Measurements from ENCODE around the gene FRYL.
"Not testable (repeated sequence)": the region's sequence is repeated elsewhere in the genome, so short reads cannot be mapped to it uniquely, and the experiment has no call there.

The FRYL gene

DNA sequence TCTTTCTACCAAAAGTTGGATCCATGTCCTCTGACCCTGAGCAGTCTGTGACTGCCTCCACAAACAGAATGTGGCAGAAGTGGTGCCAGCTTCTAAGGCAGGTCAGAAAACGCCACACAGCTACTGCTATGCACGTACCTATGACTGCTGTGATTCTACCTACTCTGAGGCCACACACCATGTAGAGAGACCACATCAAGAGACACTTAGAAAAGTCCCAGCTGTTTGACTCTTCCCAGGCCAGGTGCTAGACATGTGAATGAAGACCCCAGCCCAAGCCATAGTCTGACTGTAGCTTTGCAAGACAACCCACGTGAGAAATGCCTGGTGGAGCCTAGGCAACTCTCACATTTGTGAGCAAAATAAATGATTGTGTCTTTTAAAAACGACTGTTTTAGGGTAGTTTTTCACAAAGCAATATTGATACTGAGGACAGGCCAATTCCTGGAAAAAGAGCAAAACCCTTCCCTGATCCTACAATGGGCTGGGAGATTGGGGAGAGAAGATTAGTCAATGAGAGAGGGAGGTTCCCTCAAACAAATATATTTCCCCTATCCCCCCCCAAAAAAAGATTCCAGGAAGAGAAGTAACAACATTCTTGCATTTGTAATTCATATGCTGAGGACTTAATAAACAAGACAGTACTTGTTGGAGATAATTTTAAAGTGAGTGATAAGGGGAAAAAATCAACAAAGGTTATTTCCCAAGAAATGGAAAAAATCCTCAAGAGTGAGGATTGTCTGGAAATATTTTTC, 33.3 kb downstream of the FRYL start:
- Histone ChIP-seq H3K9ac (ENCODE audit: low read length in 2 of 2) (no peak overlapping the region), H3K36me3 (ENCODE audit: control insufficient read depth in 2 of 2, insufficient read depth in 2 of 2, low read length in 2 of 2) (no peaks in the 10 kb centered on the region), H3K27ac (ENCODE audit: low read length) (no peak overlapping the region), H3K4me1 (ENCODE audit: control insufficient read depth, insufficient read depth, low read length) (no peaks in the 10 kb centered on the region), H3K27me3 (ENCODE audit: control insufficient read depth in 1 of 2, insufficient read depth in 2 of 2, low read length in 2 of 2) (no peaks in the 10 kb centered on the region), H3K4me3 (ENCODE audit: low read length in 2 of 2) (no peak overlapping the region), H3K9me3 (ENCODE audit: control insufficient read depth in 2 of 2, low read length in 2 of 2) (no peaks in the 10 kb centered on the region)

GRCh38 chr4:48745223-48745622, 34.9 kb downstream of the FRYL start:
- not testable (repeated sequence) for H3K27me3 ChIP-seq (ENCODE audit: control insufficient read depth in 1 of 2, insufficient read depth in 2 of 2, low read length in 2 of 2); H3K4me3 ChIP-seq (ENCODE audit: low read length in 2 of 2); H3K36me3 ChIP-seq (ENCODE audit: control insufficient read depth in 2 of 2, insufficient read depth in 2 of 2, low read length in 2 of 2); H3K9me3 ChIP-seq (ENCODE audit: control insufficient read depth in 2 of 2, low read length in 2 of 2); H3K4me1 ChIP-seq (ENCODE audit: control insufficient read depth, insufficient read depth, low read length); H3K9ac ChIP-seq (ENCODE audit: low read length in 2 of 2); H3K27ac ChIP-seq (ENCODE audit: low read length)

DNA sequence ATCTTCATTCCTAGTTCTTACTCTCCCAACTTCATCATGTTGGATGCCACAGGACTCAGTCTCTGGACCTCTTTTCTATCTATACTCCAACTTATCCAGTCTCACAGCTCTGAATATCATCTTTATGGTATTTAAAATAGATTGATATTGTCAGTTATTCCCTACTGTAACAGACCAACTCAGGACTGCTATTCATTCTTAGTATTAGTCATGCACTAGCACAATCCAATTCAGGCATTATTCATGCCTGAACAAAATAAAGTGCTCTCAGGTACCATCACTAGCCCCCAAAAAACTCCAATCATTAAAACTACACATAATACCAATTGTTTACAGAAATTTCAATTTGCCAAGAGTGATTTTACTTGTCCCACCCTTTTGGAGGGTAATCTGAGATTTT, 37.7 kb downstream of the FRYL start:
- Histone ChIP-seq H3K27me3 (ENCODE audit: control insufficient read depth in 1 of 2, insufficient read depth in 2 of 2, low read length in 2 of 2) (no peaks in the 10 kb centered on the region), H3K4me3 (ENCODE audit: low read length in 2 of 2) (no peak overlapping the region), H3K9ac (ENCODE audit: low read length in 2 of 2) (no peak overlapping the region), H3K4me1 (ENCODE audit: control insufficient read depth, insufficient read depth, low read length) (no peaks in the 10 kb centered on the region), H3K36me3 (ENCODE audit: control insufficient read depth in 2 of 2, insufficient read depth in 2 of 2, low read length in 2 of 2) (no peaks in the 10 kb centered on the region), H3K27ac (ENCODE audit: low read length) (no peak overlapping the region), H3K9me3 (ENCODE audit: control insufficient read depth in 2 of 2, low read length in 2 of 2) (peaks cover 0 to 2% of the 10 kb centered on the region in 2 donors)

GRCh38 chr4:48739560-48740019, 40.5 kb downstream of the FRYL start:
- Histone ChIP-seq H3K9me3 (ENCODE audit: control insufficient read depth in 2 of 2, low read length in 2 of 2) (peaks cover 0 to 2% of the 10 kb centered on the region in 2 donors), H3K36me3 (ENCODE audit: control insufficient read depth in 2 of 2, insufficient read depth in 2 of 2, low read length in 2 of 2) (no peaks in the 10 kb centered on the region)

DNA sequence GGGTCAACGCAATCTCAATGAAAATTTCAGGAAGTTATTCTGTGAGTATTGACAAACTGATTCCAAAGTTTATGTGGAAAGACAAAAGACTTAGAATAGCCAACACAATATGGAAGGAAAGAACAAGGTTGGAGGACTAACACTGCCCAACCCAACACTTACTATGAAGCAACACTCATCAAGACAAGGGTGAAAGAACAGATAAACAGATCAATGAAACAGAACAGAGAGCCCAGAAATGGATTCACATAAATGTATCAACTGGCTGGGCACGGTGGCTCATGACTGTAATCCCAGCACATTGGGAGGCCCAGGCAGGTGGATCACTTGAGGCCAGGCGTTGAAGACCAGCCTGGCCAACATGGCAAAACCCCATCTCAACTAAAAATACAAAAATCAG, 41.2 kb downstream of the FRYL start:
- Histone ChIP-seq H3K27me3 (ENCODE audit: control insufficient read depth in 1 of 2, insufficient read depth in 2 of 2, low read length in 2 of 2) (no peaks in the 10 kb centered on the region), H3K27ac (ENCODE audit: low read length) (no peak overlapping the region), H3K4me1 (ENCODE audit: control insufficient read depth, insufficient read depth, low read length) (no peaks in the 10 kb centered on the region), H3K9me3 (ENCODE audit: control insufficient read depth in 2 of 2, low read length in 2 of 2) (peaks cover 0 to 2% of the 10 kb centered on the region in 2 donors), H3K9ac (ENCODE audit: low read length in 2 of 2) (no peak overlapping the region), H3K4me3 (ENCODE audit: low read length in 2 of 2) (no peak overlapping the region), H3K36me3 (ENCODE audit: control insufficient read depth in 2 of 2, insufficient read depth in 2 of 2, low read length in 2 of 2) (no peaks in the 10 kb centered on the region)

More at GRCh38 chr4:48739560-48740019, 40.5 kb downstream of the FRYL start:
- Histone ChIP-seq H3K4me3 (ENCODE audit: low read length in 2 of 2) (no peak overlapping the region), H3K27me3 (ENCODE audit: control insufficient read depth in 1 of 2, insufficient read depth in 2 of 2, low read length in 2 of 2) (no peaks in the 10 kb centered on the region), H3K27ac (ENCODE audit: low read length) (no peak overlapping the region), H3K4me1 (ENCODE audit: control insufficient read depth, insufficient read depth, low read length) (no peaks in the 10 kb centered on the region), H3K9ac (ENCODE audit: low read length in 2 of 2) (no peak overlapping the region)

DNA sequence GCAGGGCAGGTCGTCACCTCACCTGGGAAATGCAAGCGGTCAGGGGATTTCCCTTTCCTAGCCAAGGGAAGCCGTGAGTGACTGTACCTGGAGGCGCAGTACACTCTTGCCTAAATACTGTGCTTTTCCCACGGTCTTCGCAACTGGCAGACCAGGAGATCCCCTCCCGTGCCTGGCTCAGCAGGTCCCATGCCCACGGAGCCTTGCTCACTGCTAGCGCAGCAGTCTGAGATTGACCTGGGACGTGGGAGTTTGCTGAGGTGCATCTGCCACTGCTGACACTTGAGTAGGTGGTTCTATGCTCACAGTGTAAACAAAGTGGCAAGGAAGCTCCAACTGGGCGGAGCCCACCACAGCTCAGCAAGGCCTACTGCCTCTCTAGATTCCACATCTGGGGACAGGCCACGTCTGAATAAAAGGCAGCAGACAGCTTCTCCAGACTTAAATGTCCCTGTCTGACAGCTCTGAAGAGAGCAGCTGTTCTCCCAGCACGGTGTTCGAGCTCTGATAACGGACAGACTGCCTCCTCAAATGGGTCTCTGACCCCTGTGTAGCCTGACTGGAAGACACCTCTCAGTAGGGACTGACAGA, 51.1 kb downstream of the FRYL start:
- H3K9me3 ChIP-seq (ENCODE audit: control insufficient read depth in 2 of 2, low read length in 2 of 2); H3K9ac ChIP-seq (ENCODE audit: low read length in 2 of 2); H3K4me3 ChIP-seq (ENCODE audit: low read length in 2 of 2); H3K27me3 ChIP-seq (ENCODE audit: control insufficient read depth in 1 of 2, insufficient read depth in 2 of 2, low read length in 2 of 2); H3K36me3 ChIP-seq (ENCODE audit: control insufficient read depth in 2 of 2, insufficient read depth in 2 of 2, low read length in 2 of 2); H3K27ac ChIP-seq (ENCODE audit: low read length); H3K4me1 ChIP-seq (ENCODE audit: control insufficient read depth, insufficient read depth, low read length): not testable (repeated sequence)

- no peaks in the 10 kb centered on the region for H3K27me3 ChIP-seq (ENCODE audit: control insufficient read depth in 1 of 2, insufficient read depth in 2 of 2, low read length in 2 of 2)
- H3K4me3 ChIP-seq (ENCODE audit: low read length in 2 of 2): no peak overlapping the region
- no peaks in the 10 kb centered on the region for H3K9me3 ChIP-seq (ENCODE audit: control insufficient read depth in 2 of 2, low read length in 2 of 2)
- H3K9ac ChIP-seq (ENCODE audit: low read length in 2 of 2): no peak overlapping the region
- H3K27ac ChIP-seq (ENCODE audit: low read length): no peak overlapping the region
- no peaks in the 10 kb centered on the region for H3K4me1 ChIP-seq (ENCODE audit: control insufficient read depth, insufficient read depth, low read length)
- no peaks in the 10 kb centered on the region for H3K36me3 ChIP-seq (ENCODE audit: control insufficient read depth in 2 of 2, insufficient read depth in 2 of 2, low read length in 2 of 2)
These were observed 52.2 kb downstream of the FRYL start for GRCh38 chr4:48727666-48728459.

GRCh38 chr4:48725414-48725813, 54.7 kb downstream of the FRYL start:
- Histone ChIP-seq H3K4me1 (ENCODE audit: control insufficient read depth, insufficient read depth, low read length) (no peaks in the 10 kb centered on the region), H3K27ac (ENCODE audit: low read length) (no peak overlapping the region), H3K27me3 (ENCODE audit: control insufficient read depth in 1 of 2, insufficient read depth in 2 of 2, low read length in 2 of 2) (no peaks in the 10 kb centered on the region), H3K9ac (ENCODE audit: low read length in 2 of 2) (no peak overlapping the region), H3K36me3 (ENCODE audit: control insufficient read depth in 2 of 2, insufficient read depth in 2 of 2, low read length in 2 of 2) (no peaks in the 10 kb centered on the region), H3K4me3 (ENCODE audit: low read length in 2 of 2) (no peak overlapping the region), H3K9me3 (ENCODE audit: control insufficient read depth in 2 of 2, low read length in 2 of 2) (no peaks in the 10 kb centered on the region)

GRCh38 chr4:48722509-48723446, 57.3 kb downstream of the FRYL start:
- Histone ChIP-seq H3K36me3 (ENCODE audit: control insufficient read depth in 2 of 2, insufficient read depth in 2 of 2, low read length in 2 of 2) (no peaks in the 10 kb centered on the region), H3K4me1 (ENCODE audit: control insufficient read depth, insufficient read depth, low read length) (no peaks in the 10 kb centered on the region), H3K4me3 (ENCODE audit: low read length in 2 of 2) (no peak overlapping the region), H3K27me3 (ENCODE audit: control insufficient read depth in 1 of 2, insufficient read depth in 2 of 2, low read length in 2 of 2) (no peaks in the 10 kb centered on the region), H3K27ac (ENCODE audit: low read length) (no peak overlapping the region), H3K9me3 (ENCODE audit: control insufficient read depth in 2 of 2, low read length in 2 of 2) (no peaks in the 10 kb centered on the region), H3K9ac (ENCODE audit: low read length in 2 of 2) (no peak overlapping the region)

DNA sequence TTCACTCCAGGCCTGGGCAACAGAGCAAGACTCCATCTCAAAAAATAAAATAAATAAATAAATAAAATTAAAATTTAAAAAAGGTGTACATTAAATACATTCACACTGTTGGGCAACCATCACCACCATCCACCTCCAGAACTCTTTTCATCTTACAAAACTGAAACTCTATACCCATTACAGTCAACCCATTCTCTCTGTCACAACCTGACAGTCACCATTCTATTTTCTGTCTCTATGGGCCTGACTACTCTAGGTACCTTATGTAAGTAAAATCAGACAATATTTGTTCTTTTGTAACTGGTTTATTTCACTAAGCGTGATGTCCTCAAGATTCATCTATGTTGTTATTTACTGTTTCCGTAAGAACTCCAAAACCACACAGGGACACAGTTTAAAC, 59.6 kb downstream of the FRYL start:
- no peaks in the 10 kb centered on the region for H3K4me1 ChIP-seq (ENCODE audit: control insufficient read depth, insufficient read depth, low read length)
- no peak overlapping the region for H3K27ac ChIP-seq (ENCODE audit: low read length)
- no peaks in the 10 kb centered on the region for H3K27me3 ChIP-seq (ENCODE audit: control insufficient read depth in 1 of 2, insufficient read depth in 2 of 2, low read length in 2 of 2)
- no peaks in the 10 kb centered on the region for H3K9me3 ChIP-seq (ENCODE audit: control insufficient read depth in 2 of 2, low read length in 2 of 2)
- no peak overlapping the region for H3K4me3 ChIP-seq (ENCODE audit: low read length in 2 of 2)
- no peak overlapping the region for H3K9ac ChIP-seq (ENCODE audit: low read length in 2 of 2)
- no peaks in the 10 kb centered on the region for H3K36me3 ChIP-seq (ENCODE audit: control insufficient read depth in 2 of 2, insufficient read depth in 2 of 2, low read length in 2 of 2)

All from stomach smooth muscle (tissue), 2 donors.